GM10266 (cell line): ENCODE measurements around the gene RAB3A.
A peak's percentile ranks its signal among the peaks of the same experiment; 100 is the strongest.

Experiments used
- DNase-seq: peaks from one replicate; pipeline ENCODE4 v3.0.0; 2012; ENCODE audit errors: extremely low spot score
- CTCF ChIP-seq: IDR thresholded peaks from 2 replicates; pipeline ENCODE4 v1.5.1; 2012; ENCODE audit warnings: mild to moderate bottlenecking, low read depth; ENCODE audit not compliant: control insufficient read depth, insufficient read depth; ENCODE audit errors: missing control alignments

RAB3A gene

DNA sequence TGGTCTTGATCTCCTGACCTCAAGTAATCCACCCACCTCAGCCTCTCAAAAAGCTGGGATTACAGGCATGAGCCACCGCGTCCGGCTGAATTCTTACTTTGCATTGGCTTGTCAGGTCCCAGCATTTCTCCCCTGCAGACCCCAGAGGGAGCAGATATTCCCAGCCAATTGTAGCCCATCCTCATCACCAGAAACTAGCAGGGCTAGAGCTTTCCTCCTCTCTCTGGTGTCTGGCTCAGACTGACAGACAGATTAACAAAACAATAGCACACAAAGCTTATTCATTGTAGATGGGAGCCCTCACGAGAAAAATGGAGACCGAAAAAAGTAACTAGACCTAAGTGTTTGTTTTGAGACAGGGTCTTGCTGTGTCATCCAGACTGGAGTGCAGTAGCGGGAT is 18.3 kb downstream of the RAB3A start:
- no peak for TF ChIP-seq CTCF
- no peak for DNase-seq

GRCh38 chr19:18183529-18183928 is 20.3 kb downstream of the RAB3A start:
- TF ChIP-seq CTCF: no peak
- no peak for DNase-seq

DNA sequence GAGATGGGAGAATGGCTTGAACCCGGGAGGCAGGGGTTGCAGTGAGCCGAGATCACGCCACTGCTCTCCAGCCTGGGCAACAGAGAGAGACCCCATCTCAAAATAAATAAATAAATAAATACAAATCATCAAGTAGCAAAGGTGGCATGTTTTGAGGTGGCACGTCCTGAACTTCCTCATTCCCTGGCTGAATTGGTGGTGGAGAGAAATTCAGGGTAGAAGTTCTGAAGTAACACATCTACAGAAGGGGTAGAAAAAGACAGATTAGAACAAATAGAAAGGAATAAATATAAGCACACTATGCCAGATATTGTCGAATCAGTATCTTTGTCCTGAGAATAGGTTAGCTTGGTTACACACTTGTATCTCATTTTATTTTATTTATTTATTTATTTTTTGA is 23.9 kb downstream of the RAB3A start:
- TF ChIP-seq CTCF: no peak
- no peak for DNase-seq

DNA sequence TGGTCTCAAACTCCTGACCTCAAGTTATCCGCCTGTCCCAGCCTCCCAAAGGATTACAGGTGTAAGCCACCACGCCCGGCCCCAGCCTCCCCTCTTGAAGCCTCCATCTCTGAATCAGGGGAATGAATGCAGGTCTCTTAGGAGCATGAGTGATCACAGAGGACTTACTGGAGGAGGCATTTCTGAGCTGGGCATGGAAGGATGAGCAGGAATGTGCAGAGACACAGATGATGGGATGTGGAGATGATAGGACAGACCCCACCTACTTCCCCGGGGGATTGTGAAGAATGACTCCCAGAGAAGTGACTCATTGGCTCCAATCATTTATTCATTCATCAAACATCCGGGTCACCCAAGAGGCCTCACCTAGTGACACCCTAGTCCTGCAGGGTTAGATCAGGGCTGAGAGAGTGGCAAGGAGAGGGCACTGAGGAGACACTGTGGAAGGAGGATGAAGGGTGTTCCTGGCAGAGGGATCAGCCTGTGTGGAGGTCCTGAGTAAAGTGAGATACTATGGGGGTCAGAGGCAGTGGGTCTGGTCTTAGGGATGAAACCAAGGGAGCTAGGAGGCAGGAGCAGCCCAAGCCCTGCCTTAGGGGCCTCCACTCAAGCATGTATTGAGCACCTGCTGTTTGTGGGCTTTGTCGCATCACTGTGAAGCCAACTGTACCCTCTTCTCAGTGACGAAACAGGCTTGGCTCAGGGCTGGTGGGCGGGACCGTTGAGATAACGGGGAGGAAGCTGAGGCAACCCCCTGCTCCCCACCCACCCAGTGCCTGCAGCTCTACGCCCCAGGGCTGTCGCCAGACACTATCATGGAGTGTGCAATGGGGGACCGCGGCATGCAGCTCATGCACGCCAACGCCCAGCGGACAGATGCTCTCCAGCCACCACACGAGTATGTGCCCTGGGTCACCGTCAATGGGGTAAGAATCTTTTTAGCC is 27.2 kb downstream of the RAB3A start:
- no peak for TF ChIP-seq CTCF
- no peak for DNase-seq

DNA sequence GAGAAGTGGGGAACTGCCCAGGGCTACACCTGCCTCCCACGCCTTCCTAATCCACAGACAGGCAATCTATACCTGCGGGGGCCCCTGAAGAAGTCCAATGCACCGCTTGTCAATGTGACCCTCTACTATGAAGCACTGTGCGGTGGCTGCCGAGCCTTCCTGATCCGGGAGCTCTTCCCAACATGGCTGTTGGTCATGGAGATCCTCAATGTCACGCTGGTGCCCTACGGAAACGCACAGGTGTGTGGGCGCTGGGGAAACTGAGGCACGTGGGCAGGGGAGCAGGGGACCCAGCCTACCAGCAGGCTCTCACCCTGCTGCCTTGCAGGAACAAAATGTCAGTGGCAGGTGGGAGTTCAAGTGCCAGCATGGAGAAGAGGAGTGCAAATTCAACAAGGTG is 28.9 kb downstream of the RAB3A start:
- TF ChIP-seq CTCF: no peak
- DNase-seq: no peak

GRCh38 chr19:18173572-18174288 is 30.1 kb downstream of the RAB3A start, which contains the start of gene IFI30:
IFI30 (plus strand) TSS chr19:18173813; CDS start chr19:18173842, 29 bp downstream.
- TF ChIP-seq CTCF: no peak
- DNase-seq: peak; percentile 85

- no peak for DNase-seq
- no peak for TF ChIP-seq CTCF
These were observed 30.7 kb downstream of the RAB3A start for GRCh38 chr19:18173054-18173571.
